GM21515 (cell line): Measurements from ENCODE around the gene PDF.
"Not testable (repeated sequence)": the region's sequence is repeated elsewhere in the genome, so short reads cannot be mapped to it uniquely, and the experiment has no call there.

Experiments
- ATAC-seq: cut with Tn5 transposase; IDR thresholded peaks from one replicate; pipeline ENCODE4 v1.9.1; 2021; ENCODE audit not compliant: unreplicated experiment

The PDF gene, protein sequence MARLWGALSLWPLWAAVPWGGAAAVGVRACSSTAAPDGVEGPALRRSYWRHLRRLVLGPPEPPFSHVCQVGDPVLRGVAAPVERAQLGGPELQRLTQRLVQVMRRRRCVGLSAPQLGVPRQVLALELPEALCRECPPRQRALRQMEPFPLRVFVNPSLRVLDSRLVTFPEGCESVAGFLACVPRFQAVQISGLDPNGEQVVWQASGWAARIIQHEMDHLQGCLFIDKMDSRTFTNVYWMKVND

DNA sequence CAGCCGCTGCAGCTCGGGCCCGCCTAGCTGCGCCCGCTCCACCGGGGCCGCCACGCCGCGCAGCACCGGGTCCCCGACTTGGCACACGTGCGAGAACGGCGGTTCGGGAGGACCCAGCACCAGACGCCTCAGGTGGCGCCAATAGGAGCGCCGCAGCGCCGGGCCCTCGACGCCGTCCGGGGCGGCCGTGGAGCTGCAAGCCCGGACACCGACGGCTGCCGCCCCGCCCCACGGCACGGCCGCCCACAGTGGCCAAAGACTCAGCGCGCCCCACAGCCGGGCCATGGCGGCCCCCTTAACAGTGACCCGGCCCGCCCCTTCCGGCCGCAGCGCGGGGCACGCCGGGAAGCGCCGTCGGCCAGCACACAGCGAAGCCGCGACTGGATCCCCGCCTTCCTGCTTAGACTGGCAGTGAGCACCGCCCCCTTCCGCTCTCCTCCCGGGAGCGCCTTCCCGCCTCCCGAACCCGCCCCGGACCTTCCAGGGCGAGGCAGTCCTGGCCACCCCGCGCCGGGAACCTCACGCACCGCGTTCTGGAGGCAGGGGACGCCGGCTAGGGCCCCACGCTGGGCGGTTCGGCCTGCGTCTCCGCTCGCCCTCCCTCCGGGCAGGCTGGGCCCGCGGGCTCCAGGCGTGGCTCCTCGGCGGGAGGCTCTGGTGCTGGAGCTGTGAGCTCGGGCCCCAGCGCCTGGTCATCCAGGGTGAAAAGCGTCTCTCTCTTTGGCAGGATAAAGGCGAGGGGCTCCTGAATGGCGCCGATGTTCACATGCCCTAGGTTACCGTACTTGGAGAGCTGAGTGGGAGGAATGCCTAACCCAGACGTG lies at the start of gene PDF:
TSS of gene PDF (minus strand) at position 303 of the 824 bp plus-strand sequence. CDS start at position 285, 18 bp downstream.
- peak; percentile 93 for ATAC-seq

GRCh38 chr16:69378760-69379159 lies 48.4 kb upstream of the PDF start:
- ATAC-seq, result no peak

DNA sequence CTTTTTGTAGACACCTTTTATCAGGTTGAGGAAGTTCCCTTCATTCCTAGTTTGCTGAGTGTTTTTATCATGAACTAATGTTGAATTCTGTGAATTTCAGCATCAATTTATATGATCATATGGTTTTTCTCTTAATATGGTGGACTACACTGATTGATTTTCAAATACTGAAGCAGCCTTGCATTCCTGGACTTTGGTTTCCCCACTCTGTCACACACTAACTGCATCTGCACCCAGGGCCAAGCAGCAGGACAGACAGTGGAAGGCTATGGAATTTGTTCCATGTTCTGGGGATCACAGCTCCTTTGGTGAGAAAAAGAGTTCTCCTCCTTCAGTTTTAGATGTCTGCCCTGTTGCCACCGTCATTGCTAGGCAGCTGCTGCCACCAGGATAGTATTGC lies 47.6 kb upstream of the PDF start:
- no peak for ATAC-seq

DNA sequence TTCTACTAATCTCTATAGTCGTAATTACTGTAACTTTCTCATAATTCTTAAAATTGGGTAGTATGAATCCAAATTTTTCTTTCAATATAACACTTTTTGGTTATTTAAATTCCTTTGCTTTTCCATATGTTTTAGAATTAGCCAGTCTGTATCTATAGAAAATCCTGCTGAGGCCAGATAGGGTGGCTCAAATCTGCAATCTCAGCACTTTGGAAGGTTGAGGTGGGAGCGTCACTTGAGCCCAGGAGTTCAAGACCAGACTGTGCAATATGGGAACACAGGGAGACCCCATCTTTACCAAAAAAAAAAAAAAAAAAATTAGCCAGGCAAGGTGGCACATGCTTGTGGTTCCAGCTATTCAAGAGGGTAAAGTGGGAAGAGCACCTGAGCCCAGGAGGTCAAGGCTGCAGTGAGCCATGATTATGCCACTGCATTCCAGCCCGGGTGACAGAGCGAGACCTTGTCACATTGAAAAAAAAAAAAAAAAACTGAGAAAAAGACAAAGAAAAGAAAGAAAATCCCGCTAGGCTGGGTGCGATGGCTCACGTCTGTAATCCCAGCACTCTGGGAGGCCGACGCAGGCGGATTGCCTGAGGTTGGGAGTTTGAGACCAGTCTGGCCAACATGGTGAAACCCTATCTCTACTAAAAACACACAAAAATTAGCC lies 46.1 kb upstream of the PDF start:
- ATAC-seq, result no peak

DNA sequence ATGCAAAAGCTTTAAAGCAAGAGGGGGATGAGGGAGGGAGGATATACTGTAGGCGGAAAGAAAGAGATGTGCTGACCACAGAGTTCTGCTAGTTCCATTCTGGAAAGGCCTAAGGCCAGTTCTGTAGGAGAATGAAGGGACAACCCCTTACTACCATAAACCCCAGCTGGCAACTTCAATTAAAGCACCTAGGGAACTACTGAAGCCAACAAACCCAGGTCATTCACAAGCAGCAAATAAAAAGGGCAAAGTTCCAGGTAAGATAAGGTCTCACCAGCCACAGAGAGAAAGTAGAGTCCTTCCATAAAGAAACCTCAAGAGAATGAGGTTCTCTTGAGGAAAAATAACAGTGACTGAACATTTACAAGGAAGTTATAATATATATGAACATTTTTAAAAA lies 42.6 kb upstream of the PDF start:
- no peak for ATAC-seq

GRCh38 chr16:69371564-69371963 lies 41.2 kb upstream of the PDF start:
- no peak for ATAC-seq

DNA sequence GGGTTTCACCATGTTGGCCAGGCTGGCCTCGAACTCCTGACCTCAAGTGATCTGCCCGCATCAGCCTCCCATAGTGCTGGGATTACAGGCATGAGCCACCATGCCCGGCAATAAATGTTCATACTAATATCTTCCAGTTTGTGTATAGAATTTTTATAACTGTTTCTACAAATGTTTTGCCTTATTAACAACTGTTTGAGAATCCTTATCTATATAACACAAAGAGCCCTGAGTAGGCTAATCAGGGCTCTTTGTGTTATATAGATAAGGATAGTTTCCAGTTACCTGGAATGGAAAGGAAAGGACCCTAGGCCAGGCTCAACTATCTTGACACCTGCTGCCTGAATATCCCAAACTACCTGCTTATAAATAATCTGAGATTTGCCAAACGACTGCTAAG lies 38.5 kb upstream of the PDF start:
- ATAC-seq, result no peak

- no peak for ATAC-seq
These were observed 37.6 kb upstream of the PDF start for GRCh38 chr16:69367980-69368379.

DNA sequence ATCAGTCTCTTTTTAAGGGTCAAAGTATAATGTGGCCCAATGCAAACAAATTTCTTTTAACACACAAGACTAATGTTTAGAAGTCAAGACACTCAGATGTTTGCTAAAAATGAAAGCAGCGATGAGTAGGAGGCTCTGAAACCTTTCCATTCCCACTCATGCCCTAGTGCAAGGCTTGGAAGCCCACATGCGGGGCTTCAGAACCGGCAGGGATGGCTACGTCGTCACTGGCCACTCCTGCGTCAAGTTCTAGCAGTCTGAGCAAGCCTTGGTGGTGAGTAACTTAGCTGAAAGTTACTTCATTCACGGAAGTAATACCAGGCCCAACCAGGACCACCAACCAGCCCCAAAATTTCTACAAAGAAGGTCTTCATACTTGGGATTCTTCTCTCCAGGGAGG lies 36.0 kb upstream of the PDF start:
- no peak for ATAC-seq

DNA sequence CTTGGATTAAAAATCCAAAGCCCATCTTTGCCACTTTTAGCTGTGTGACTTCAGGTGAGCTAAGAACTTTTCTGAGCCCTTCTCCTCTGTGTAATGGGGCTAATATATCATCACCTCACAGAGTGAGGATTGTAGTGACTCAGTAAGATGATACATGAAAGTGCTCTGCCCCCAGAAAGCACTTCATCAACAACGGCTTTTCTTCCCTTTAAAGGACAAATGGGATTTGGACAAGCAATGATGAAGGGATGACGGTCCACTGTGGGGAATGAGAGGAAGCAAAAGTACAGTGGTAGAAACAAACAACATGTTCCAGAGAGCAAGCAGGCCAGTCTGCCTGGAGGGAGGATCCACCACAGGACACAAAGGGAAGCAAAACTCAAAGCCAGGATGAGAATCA lies 35.5 kb upstream of the PDF start:
- no peak for ATAC-seq

DNA sequence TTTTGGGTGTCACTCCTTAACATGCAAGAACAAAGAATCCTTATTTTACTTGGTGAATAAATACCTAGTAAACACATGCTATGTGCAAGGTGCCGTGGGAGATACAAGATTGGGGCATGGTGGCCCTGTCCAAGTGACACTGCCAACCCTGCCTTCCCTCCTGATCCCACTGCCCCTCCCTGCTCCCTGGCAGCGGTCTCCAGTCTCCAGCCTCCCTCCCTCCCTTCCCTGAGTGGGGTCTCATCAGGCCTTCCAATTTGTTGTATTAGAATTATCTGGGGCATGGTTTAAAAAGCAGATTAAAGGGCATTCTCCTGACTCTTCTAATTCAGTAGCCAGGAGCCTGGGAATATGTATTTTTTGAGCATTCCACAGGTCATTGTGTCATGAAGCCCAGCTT lies 33.7 kb upstream of the PDF start:
- ATAC-seq, result no peak

DNA sequence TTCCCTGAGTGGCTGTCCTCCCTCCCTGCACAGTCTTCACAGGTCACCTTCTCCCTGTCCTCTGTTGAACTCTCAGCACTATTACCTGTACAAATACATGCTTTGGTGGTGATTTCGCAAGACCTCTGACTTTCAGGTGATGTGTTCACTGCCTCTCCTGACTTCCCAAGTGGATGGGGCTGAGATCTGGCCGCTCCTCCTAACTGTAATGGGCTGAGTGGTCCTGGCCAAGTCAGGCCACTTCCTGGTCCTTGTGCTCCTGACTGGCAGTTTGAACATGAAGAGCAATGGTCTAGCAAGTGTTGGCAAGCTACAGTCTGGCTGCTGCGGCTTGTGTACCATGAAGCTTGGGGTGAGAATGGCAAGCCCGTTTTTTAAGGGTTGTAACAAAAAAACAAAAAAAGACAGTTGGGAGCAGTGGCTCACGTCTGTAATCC lies 32.9 kb upstream of the PDF start:
- no peak for ATAC-seq

GRCh38 chr16:69360070-69360469 lies 29.7 kb upstream of the PDF start:
- ATAC-seq, result not testable (repeated sequence)

DNA sequence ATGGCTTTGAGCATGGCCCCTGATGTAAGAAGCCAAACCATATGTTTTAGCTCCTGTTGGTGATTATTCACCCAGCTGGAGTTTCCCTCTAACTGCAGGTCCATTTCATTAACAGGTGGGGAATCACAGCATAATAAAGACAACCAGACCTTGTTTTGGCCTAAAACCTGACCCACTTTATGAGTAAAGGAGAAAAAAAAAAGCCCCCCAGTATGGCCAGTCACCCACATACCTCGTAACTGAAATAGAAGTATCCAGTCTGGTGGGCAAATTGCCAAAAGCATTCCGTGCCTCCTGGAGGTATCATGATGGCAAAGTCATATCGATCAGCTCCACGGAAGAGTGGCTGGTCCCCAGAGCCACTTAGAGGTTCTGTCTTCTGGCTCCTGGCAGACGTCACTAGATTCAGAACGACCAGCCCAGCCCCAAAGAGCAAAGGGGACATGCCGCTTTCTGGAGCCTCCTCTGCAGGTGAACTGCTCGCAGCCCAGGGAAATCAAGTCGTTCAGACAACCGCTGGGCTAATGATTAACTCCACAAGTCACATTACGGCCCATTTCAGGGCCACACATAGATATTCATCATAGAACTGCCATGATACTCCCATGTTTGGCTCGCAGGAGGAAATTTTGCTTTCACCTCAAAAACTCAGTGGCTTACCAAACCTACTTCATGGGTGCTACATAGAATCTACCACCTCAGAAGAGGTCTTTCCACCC lies 21.1 kb upstream of the PDF start, which contains the start of gene TMED6:
TSS of gene TMED6 (minus strand) at position 478 of the 719 bp plus-strand sequence. CDS start at position 445, 33 bp downstream.
- ATAC-seq, result no peak

DNA sequence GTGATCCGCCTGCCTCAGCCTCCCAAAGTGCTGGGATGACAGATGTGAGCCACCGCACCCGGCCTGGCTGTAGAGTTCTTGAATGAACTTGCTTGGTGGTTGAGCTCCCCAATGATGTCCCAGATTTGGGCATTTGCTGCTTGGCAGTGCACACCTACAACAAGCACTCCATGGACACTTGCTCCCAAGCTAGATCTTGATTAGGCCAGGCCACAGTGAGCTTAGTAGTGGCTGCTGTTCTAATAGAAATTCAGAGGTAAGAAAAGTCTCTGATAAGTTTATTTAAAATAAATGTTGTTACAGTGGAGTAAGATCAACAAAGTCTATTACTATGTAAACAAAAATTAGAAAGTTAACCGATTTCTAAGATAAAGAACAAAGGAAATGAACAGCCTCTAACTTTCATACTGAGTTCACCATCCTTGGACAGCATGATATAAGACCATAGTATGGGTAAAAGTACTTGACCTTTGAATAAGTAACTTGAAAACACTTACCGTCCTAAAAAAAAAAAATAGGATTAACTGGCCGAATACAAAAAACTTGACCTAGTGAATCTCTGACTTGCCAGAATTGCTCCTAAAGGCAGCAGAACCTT lies 20.2 kb upstream of the PDF start:
- no peak for ATAC-seq

DNA sequence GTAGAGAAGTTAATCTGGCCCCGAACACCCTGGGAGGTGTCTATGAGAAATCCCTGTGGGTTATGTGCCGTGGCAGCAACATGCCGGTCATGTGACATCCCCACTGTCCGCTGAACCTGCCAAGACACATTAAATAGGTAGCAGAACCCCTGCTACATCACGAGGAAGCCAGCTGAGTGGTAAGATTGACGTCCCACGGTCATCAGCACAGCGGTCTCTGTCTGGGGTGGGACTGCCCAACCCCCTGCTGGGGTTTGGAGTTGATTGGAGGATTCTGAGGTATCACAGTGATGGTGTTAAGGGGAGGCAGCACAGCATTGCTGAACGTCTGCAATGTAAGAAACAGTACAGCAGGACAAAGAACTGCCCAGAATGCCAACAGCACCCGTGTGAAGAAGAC lies 19.1 kb upstream of the PDF start:
- no peak for ATAC-seq

- ATAC-seq, result no peak
These were observed 17.8 kb upstream of the PDF start for GRCh38 chr16:69348222-69348621.

- no peak for ATAC-seq
These were observed 16.3 kb upstream of the PDF start for GRCh38 chr16:69346683-69347082.

DNA sequence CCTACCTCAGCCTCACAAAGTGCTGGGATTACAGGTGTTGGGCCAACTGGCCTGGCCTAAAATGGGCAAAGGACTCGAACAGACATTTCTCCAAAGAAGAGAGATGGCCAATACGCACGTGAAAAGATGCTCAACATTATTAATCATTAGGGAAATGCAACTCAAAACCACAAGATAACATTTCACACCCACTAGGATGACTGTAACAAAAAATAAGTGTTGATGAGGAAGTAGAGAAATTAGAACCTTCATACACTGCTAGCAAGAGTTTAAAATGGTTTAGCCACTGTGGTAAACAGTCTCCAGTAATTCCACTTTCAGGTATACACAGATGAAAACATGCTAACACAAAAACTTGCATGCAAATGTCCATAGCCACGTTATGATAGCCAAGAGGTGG lies 15.5 kb upstream of the PDF start:
- ATAC-seq, result no peak

GRCh38 chr16:69344171-69344570 lies 13.8 kb upstream of the PDF start:
- no peak for ATAC-seq
